ENCODE data around the gene ALOX12. TPM values are rescaled to one million over a fixed set of nuclear protein-coding genes. Genes with fewer than 3 reads are reported as not detected.
A peak's percentile ranks its signal among the peaks of the same experiment; 100 is the strongest.

Gene ALOX12
- total RNA-seq, 2 experiments from 2014 or later = not detected

- H3K27me3 Mint-ChIP-seq (ENCODE audit: low read depth) = peaks cover 4% of the 10 kb centered on the region
- H3K27ac Mint-ChIP-seq = no peak overlapping the region
- H3K4me3 Mint-ChIP-seq = no peak overlapping the region
- CTCF ChIA-PET = interaction anchor here (1.2 kb wide), 1 partner anchor 116 kb away, joined by 6 read pairs; no protein-coding TSS in a partner anchor
- H3K36me3 Mint-ChIP-seq (ENCODE audit: low read depth) = peaks cover 4% of the 10 kb centered on the region
- no peak for DNase-seq
- peaks cover 42% of the 10 kb centered on the region for H3K4me1 Mint-ChIP-seq (ENCODE audit: low read depth)
- H3K9me3 Mint-ChIP-seq = peaks cover 4% of the 10 kb centered on the region
- intact Hi-C loops (cut with micrococcal nuclease) = no loop called here
Observed at GRCh38 chr17:7026471-7027115, 30.7 kb downstream of the ALOX12 start.

GRCh38 chr17:7027335-7027734 is 31.5 kb downstream of the ALOX12 start:
- CTCF ChIA-PET = interaction anchor here (1.0 kb wide), 1 partner anchor 16 kb away, joined by 3 read pairs; no protein-coding TSS in a partner anchor
- intact Hi-C loops (cut with micrococcal nuclease) = no loop called here
- no peak overlapping the region for H3K27ac Mint-ChIP-seq

GRCh38 chr17:7029096-7029495 is 33.2 kb downstream of the ALOX12 start:
- peaks cover 4% of the 10 kb centered on the region for H3K36me3 Mint-ChIP-seq (ENCODE audit: low read depth)
- intact Hi-C loops (cut with micrococcal nuclease) = no loop called here
- CTCF ChIA-PET = interaction anchor here (1.3 kb wide), 1 partner anchor 17 kb away, joined by 3 read pairs; no protein-coding TSS in a partner anchor
- peaks cover 42% of the 10 kb centered on the region for H3K4me1 Mint-ChIP-seq (ENCODE audit: low read depth)
- peaks cover 4% of the 10 kb centered on the region for H3K9me3 Mint-ChIP-seq
- DNase-seq = no peak
- peak overlapping the region; percentile 66 for H3K4me3 Mint-ChIP-seq
- no peaks in the 10 kb centered on the region for H3K27me3 Mint-ChIP-seq (ENCODE audit: low read depth)
- peak overlapping the region; percentile 89 for H3K27ac Mint-ChIP-seq

More at GRCh38 chr17:7027335-7027734, 31.5 kb downstream of the ALOX12 start:
- Mint-ChIP-seq H3K27me3 (ENCODE audit: low read depth) (peaks cover 4% of the 10 kb centered on the region), H3K4me1 (ENCODE audit: low read depth) (peaks cover 42% of the 10 kb centered on the region), H3K9me3 (peaks cover 4% of the 10 kb centered on the region), H3K4me3 (no peak overlapping the region), H3K36me3 (ENCODE audit: low read depth) (peaks cover 4% of the 10 kb centered on the region)
- no peak for DNase-seq

- Mint-ChIP-seq H3K27me3 (ENCODE audit: low read depth) (no peaks in the 10 kb centered on the region), H3K36me3 (ENCODE audit: low read depth) (peaks cover 4% of the 10 kb centered on the region), H3K9me3 (peaks cover 4% of the 10 kb centered on the region), H3K4me3 (peak overlapping the region; percentile 66), H3K27ac (peak overlapping the region; percentile 89), H3K4me1 (ENCODE audit: low read depth) (peaks cover 46% of the 10 kb centered on the region)
- CTCF ChIA-PET = interaction anchor here (1.3 kb wide), 1 partner anchor 16 kb away, joined by 3 read pairs; no protein-coding TSS in a partner anchor
- intact Hi-C loops (cut with micrococcal nuclease) = no loop called here
- DNase-seq = peak; percentile 85
Observed at GRCh38 chr17:7029659-7030058, 33.8 kb downstream of the ALOX12 start.

- Mint-ChIP-seq H3K9me3 (peaks cover 2% of the 10 kb centered on the region), H3K4me1 (ENCODE audit: low read depth) (peaks cover 56% of the 10 kb centered on the region), H3K27me3 (ENCODE audit: low read depth) (no peaks in the 10 kb centered on the region), H3K36me3 (ENCODE audit: low read depth) (peaks cover 6% of the 10 kb centered on the region), H3K4me3 (peak overlapping the region; percentile 96), H3K27ac (peak overlapping the region; percentile 99)
- CTCF ChIA-PET = interaction anchor here (0.8 to 5.7 kb wide), 5 partner anchors 11 to 368 kb away, joined by 3 to 37 read pairs (median 6); partner anchors contain the start of gene BCL6B
- DNase-seq = peak; percentile 57
- intact Hi-C loops (cut with micrococcal nuclease) = loop anchor here (1.0 kb wide), 4 partner anchors 8 to 25 kb away; partner anchors contain the start of gene BCL6B
Observed at GRCh38 chr17:7034955-7035590, 39.2 kb downstream of the ALOX12 start.

- CTCF ChIA-PET = interaction anchor here (0.8 to 5.7 kb wide), 5 partner anchors 10 to 369 kb away, joined by 3 to 37 read pairs (median 6); partner anchors contain the start of gene BCL6B
- H3K4me1 Mint-ChIP-seq (ENCODE audit: low read depth) = peaks cover 49% of the 10 kb centered on the region
- peak; percentile 99 for DNase-seq
- H3K9me3 Mint-ChIP-seq = peaks cover 2% of the 10 kb centered on the region
- no peaks in the 10 kb centered on the region for H3K27me3 Mint-ChIP-seq (ENCODE audit: low read depth)
- intact Hi-C loops (cut with micrococcal nuclease) = loop anchor here (1.0 kb wide), 4 partner anchors 8 to 25 kb away; partner anchors contain the start of gene BCL6B
- H3K4me3 Mint-ChIP-seq = peak within 1 kb of the TSS; percentile 96
- peaks cover 6% of the 10 kb centered on the region for H3K36me3 Mint-ChIP-seq (ENCODE audit: low read depth)
- peak within 1 kb of the TSS; percentile 99 for H3K27ac Mint-ChIP-seq
Observed at GRCh38 chr17:7035591-7036368, 39.9 kb downstream of the ALOX12 start, which contains the start of gene SLC16A13. Gene SLC16A13 (plus strand): TSS chr17:7036015. CDS start chr17:7036383, 368 bp downstream.

- Mint-ChIP-seq H3K4me1 (ENCODE audit: low read depth) (peaks cover 46% of the 10 kb centered on the region), H3K36me3 (ENCODE audit: low read depth) (peaks cover 3% of the 10 kb centered on the region), H3K27me3 (ENCODE audit: low read depth) (no peaks in the 10 kb centered on the region), H3K4me3 (peak overlapping the region; percentile 11), H3K9me3 (no peaks in the 10 kb centered on the region), H3K27ac (no peak overlapping the region)
- CTCF ChIA-PET = interaction anchor here (0.6 to 5.7 kb wide), 8 partner anchors 7 to 140 kb away, joined by 3 to 37 read pairs (median 4); partner anchors contain the start of gene BCL6B
- intact Hi-C loops (cut with micrococcal nuclease) = no loop called here
- DNase-seq = no peak
Observed at GRCh38 chr17:7038025-7038862, 42.4 kb downstream of the ALOX12 start.

GRCh38 chr17:7039832-7040231 is 44.0 kb downstream of the ALOX12 start:
- Mint-ChIP-seq H3K27me3 (ENCODE audit: low read depth) (no peaks in the 10 kb centered on the region), H3K27ac (no peak overlapping the region), H3K4me1 (ENCODE audit: low read depth) (peaks cover 40% of the 10 kb centered on the region), H3K4me3 (no peak overlapping the region), H3K36me3 (ENCODE audit: low read depth) (peaks cover 3% of the 10 kb centered on the region), H3K9me3 (no peaks in the 10 kb centered on the region)
- no peak for DNase-seq
- CTCF ChIA-PET = interaction anchor here (5.7 kb wide), 1 partner anchor 17 kb away, joined by 37 read pairs; the partner anchor contains the start of gene BCL6B
- intact Hi-C loops (cut with micrococcal nuclease) = loop anchor here (10.0 kb wide), 1 partner anchor 535 kb away; the partner anchor contains the start of gene CD68

- H3K27ac Mint-ChIP-seq = peak overlapping the region; percentile 63
- CTCF ChIA-PET = interaction anchor here (0.6 to 1.5 kb wide), 2 partner anchors 77 to 91 kb away, joined by 3 to 6 read pairs; no protein-coding TSS in a partner anchor
- H3K9me3 Mint-ChIP-seq = no peaks in the 10 kb centered on the region
- no peaks in the 10 kb centered on the region for H3K36me3 Mint-ChIP-seq (ENCODE audit: low read depth)
- DNase-seq = no peak
- peak overlapping the region; percentile 70 for H3K4me3 Mint-ChIP-seq
- H3K4me1 Mint-ChIP-seq (ENCODE audit: low read depth) = peaks cover 45% of the 10 kb centered on the region
- intact Hi-C loops (cut with micrococcal nuclease) = loop anchor here (10.0 kb wide), 1 partner anchor 533 kb away; the partner anchor contains the start of gene CD68
- no peaks in the 10 kb centered on the region for H3K27me3 Mint-ChIP-seq (ENCODE audit: low read depth)
Observed at GRCh38 chr17:7041607-7042500, 46.0 kb downstream of the ALOX12 start.

- peak; percentile 63 for DNase-seq
- CTCF ChIA-PET = interaction anchor here (0.6 to 1.5 kb wide), 2 partner anchors 77 to 90 kb away, joined by 3 to 6 read pairs; no protein-coding TSS in a partner anchor
- Mint-ChIP-seq H3K4me3 (peak overlapping the region; percentile 70), H3K27ac (peak overlapping the region; percentile 63), H3K4me1 (ENCODE audit: low read depth) (peaks cover 44% of the 10 kb centered on the region), H3K27me3 (ENCODE audit: low read depth) (no peaks in the 10 kb centered on the region), H3K9me3 (no peaks in the 10 kb centered on the region), H3K36me3 (ENCODE audit: low read depth) (no peaks in the 10 kb centered on the region)
- intact Hi-C loops (cut with micrococcal nuclease) = loop anchor here (1.0 to 10.0 kb wide), 2 partner anchors 7 to 532 kb away; partner anchors contain the start of gene CD68
Observed at GRCh38 chr17:7042501-7043181, 46.8 kb downstream of the ALOX12 start.
